Prostate gland (tissue), 2 donors: ENCODE data around the gene ADPRM. TPM values are rescaled to one million over a fixed set of nuclear protein-coding genes. Genes with fewer than 3 reads are reported as not detected.

ENCODE experiments used
- DNase-seq: peaks from one replicate; pipeline ENCODE4 v3.0.0-alpha.2; 2019; ENCODE audit warnings: low spot score
- H3K27ac ChIP-seq, 2 donors: fragments of 200-600 bp; sonication (generic); 2 replicates each; pipeline ENCODE4 v1.5.1; 2017 to 2019
- H3K27me3 ChIP-seq: fragments of 200-600 bp; sonication (generic); replicated peaks from 2 replicates; pipeline ENCODE4 v1.5.1; 2019; ENCODE audit not compliant: insufficient read depth
- H3K36me3 ChIP-seq, 2 donors: fragments of 200-600 bp; sonication (generic); 1 replicate in 1 of 2; 2 replicates in 1 of 2; pipeline versions ENCODE4 v1.5.1 to v1.8.1; 2017 to 2019
- H3K4me1 ChIP-seq: fragments of 200-600 bp; sonication (generic); replicated peaks from 2 replicates; pipeline ENCODE4 v1.5.1; 2019
- H3K4me3 ChIP-seq, 2 donors: fragments of 200-600 bp; sonication (generic); 2 replicates each; pipeline ENCODE4 v1.5.1; 2017 to 2019
- H3K9me3 ChIP-seq: fragments of 200-600 bp; sonication (generic); 2 replicates; pipeline ENCODE4 v1.5.1; 2017
- POLR2A ChIP-seq: fragments of 450-650 bp; IDR thresholded peaks from one replicate; pipeline ENCODE4 v1.6.1; 2016; ENCODE audit warnings: antibody characterized with exemption, mild to moderate bottlenecking
- POLR2AphosphoS5 ChIP-seq: sonication (generic); formaldehyde crosslinking; IDR thresholded peaks from one replicate; pipeline ENCODE4 v1.6.1; 2017; ENCODE audit warnings: antibody characterized with exemption
- WGBS: methylation state at CpG from one replicate; pipeline ENCODE4 v1.1.5; 2018; 5-methylcytosine and 5-hydroxymethylcytosine counted together
- intact Hi-C: fragments of 100-400 bp; cut with DNase I; formaldehyde crosslinking; loops from one replicate; pipeline ENCODE4 v1.14.2; 2022
- total RNA-seq, 2 donors: library from RNA; depleted of rRNA; stranded (reverse); fragments of >200 nt; gene quantifications; one replicate each; pipeline ENCODE4 v1.1.0, GENCODE V29; 2016
- TF ChIP-seq, protein P1 (sequence below), 4 experiments: fragments of 200-600 bp in 2 of 4; fragments of 450-650 bp in 2 of 4; sonication (generic) in 2 of 4; IDR thresholded peaks; 1 replicate in 3 of 4; 2 replicates in 1 of 4; pipeline ENCODE4 v1.5.1; 2016 to 2019; ENCODE audit warnings: antibody characterized with exemption in 4 of 4, mild to moderate bottlenecking in 2 of 4, moderate library complexity in 2 of 4

ADPRM gene
- total RNA-seq, 2 donors from 2014 or later, result 9.7 to 23.1 TPM

DNA sequence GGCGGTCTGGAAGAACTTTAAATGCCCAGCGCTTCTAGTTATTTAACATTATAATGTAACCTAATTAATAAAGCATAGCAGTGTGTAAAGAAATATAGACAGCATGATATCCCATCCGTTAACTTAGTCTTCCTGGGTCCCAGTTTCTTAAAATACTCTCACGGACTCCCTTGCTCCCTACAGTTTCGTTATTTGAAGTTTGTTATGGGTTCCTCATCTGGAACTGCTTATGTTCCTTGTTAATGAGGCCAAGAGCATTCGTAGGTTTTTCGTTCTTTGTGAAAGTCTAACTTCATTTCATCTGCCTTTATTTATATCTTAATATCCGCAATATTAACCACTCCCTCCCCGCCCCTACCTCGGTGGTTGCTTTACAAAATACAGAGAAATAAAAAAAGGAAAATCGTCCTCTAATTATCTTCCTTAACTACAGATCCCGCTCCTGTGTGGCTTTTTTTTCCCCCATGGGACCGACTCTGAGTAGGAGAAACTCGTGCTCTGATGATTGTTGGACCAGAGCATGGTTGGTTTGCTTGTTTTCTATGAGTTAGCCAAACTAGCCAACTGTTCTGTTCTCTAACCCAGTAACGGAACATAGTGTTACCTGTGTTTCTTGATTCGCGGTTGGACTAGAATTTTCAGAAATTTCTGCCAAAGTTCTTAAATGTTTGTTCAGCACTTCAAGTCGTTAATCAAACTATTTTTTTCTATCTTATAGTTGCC is 863 bp downstream of the ADPRM start:
- H3K27me3 ChIP-seq, result no peaks in the 10 kb centered on the region
- H3K4me3 ChIP-seq, result peak overlapping the region; percentile 74 to 84
- peaks cover 0 to 3% of the 10 kb centered on the region in 2 donors for H3K36me3 ChIP-seq
- intact Hi-C loops, result loop anchor here (2.0 kb wide), 1 partner anchor 33 kb away; the partner anchor contains the start of gene TMEM220
- 7% methylated on average over 18 of the region's 18 CpGs for WGBS
- peak overlapping the region; percentile 94 to 98 for H3K27ac ChIP-seq
- H3K9me3 ChIP-seq, result no peaks in the 10 kb centered on the region
- H3K4me1 ChIP-seq, result peaks cover 3% of the 10 kb centered on the region
- TF ChIP-seq POLR2AphosphoS5 (peak; percentile 79), POLR2A (no peak)
- peak; percentile 51 for DNase-seq

DNA sequence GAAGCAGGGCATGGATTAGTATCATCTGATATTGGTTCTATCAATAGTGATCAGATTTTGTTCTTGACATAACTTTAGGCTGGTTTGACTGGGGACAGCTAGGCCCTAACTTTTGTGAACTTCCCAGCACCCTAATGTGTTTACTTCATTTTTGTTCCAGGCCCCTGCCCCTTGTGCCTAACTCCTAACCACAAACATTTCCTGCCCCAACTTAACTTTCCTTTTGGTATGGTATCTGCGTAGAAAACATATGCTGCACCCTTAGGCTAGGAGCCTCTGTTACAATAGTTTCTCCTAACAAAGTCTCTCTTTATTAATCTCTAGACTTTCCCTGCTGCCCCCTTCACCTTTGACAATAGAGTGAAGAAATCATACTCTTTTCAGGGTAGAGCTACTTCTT is 2.5 kb downstream of the ADPRM start:
- TF ChIP-seq, protein P1, sequence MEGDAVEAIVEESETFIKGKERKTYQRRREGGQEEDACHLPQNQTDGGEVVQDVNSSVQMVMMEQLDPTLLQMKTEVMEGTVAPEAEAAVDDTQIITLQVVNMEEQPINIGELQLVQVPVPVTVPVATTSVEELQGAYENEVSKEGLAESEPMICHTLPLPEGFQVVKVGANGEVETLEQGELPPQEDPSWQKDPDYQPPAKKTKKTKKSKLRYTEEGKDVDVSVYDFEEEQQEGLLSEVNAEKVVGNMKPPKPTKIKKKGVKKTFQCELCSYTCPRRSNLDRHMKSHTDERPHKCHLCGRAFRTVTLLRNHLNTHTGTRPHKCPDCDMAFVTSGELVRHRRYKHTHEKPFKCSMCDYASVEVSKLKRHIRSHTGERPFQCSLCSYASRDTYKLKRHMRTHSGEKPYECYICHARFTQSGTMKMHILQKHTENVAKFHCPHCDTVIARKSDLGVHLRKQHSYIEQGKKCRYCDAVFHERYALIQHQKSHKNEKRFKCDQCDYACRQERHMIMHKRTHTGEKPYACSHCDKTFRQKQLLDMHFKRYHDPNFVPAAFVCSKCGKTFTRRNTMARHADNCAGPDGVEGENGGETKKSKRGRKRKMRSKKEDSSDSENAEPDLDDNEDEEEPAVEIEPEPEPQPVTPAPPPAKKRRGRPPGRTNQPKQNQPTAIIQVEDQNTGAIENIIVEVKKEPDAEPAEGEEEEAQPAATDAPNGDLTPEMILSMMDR (IDR thresholded peaks at IDR 0.05), result no peak
- no peak for TF ChIP-seq POLR2A
- TF ChIP-seq POLR2AphosphoS5, result no peak
- intact Hi-C loops, result loop anchor here (2.0 kb wide), 1 partner anchor 31 kb away; the partner anchor contains the start of gene TMEM220
- Histone ChIP-seq H3K4me3 (no peak overlapping the region), H3K36me3 (peaks cover 0 to 3% of the 10 kb centered on the region in 2 donors), H3K27me3 (no peaks in the 10 kb centered on the region), H3K4me1 (peaks cover 3% of the 10 kb centered on the region), H3K9me3 (no peaks in the 10 kb centered on the region), H3K27ac (peak overlapping the region in 1 of 2 donors; percentile 32)
- 93% methylated on average over 1 of the region's 1 CpG for WGBS
- DNase-seq, result no peak

DNA sequence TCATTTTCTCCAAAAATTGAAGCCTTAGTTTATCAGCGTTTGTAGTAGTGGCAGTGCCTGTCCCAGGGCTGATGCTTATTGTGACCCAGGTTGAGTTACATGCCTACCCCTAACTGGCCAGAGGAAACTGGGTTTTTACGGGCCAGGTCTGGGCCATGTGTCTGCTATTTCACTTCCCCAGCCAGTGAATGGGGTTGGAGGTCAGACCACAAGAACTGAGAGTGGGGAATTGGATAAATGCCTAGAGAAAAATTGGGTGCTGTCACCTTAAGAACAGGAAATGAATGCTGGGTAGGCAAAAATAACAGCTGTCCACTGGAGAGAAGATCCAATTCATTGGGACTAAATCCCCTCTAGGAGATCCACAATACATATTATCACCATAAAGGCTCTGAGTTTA is 5.2 kb downstream of the ADPRM start:
- peaks cover 0 to 3% of the 10 kb centered on the region in 2 donors for H3K36me3 ChIP-seq
- peaks cover 3% of the 10 kb centered on the region for H3K4me1 ChIP-seq
- no peaks in the 10 kb centered on the region for H3K27me3 ChIP-seq
- intact Hi-C loops, result no loop called here
- TF ChIP-seq POLR2A (no peak), POLR2AphosphoS5 (no peak)
- TF ChIP-seq, protein P1 (IDR thresholded peaks at IDR 0.05), result no peak
- H3K27ac ChIP-seq, result no peak overlapping the region
- no peak overlapping the region for H3K4me3 ChIP-seq
- 77% methylated on average over 2 of the region's 2 CpGs for WGBS
- no peaks in the 10 kb centered on the region for H3K9me3 ChIP-seq
- no peak for DNase-seq

DNA sequence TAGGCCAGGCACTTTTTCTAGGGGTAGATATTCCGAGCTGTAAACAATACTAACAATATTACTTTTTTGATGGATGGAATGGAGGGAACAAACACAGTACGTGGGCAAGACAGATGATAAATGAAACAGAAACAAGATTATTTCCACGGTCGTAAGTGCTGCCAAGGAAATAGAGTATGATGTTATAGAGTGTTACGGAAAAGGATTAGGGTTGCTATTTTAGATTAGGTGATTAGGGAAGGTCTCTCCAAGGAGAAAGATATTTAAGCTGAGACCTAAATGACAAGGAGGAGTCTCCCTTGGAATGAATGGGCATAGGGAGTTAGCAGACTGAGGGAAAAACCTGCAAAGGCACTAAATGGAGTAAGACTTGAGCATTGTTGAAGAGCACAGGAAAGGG is 8.3 kb downstream of the ADPRM start:
- no peak for TF ChIP-seq POLR2AphosphoS5
- H3K27me3 ChIP-seq, result no peaks in the 10 kb centered on the region
- peaks cover 0 to 3% of the 10 kb centered on the region in 2 donors for H3K36me3 ChIP-seq
- intact Hi-C loops, result no loop called here
- no peak for DNase-seq
- no peaks in the 10 kb centered on the region for H3K9me3 ChIP-seq
- 91% methylated on average over 5 of the region's 5 CpGs for WGBS
- H3K4me1 ChIP-seq, result no peaks in the 10 kb centered on the region
- no peak overlapping the region for H3K4me3 ChIP-seq
- no peak overlapping the region for H3K27ac ChIP-seq

DNA sequence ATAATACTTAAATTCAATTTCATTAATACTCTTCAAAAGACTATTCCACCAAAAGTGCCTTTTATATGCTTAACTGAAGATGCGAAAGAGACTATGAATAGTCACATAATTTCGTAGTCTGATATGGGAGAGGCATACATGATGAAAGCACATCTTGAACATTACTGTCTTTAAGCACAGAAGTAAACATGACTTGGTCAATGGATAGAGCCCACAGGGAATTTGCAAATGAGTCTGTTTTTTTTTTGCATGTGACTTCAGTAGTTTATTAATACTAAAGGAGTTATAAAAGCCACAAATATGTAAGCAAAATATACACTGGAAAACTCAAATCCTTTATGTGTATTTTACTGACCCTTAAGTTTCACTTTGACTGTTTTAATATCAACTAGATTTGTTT is 15.9 kb downstream of the ADPRM start:
- intact Hi-C loops, result no loop called here
- TF ChIP-seq, protein P1 (IDR thresholded peaks at IDR 0.05), result no peak
- TF ChIP-seq POLR2AphosphoS5 (no peak), POLR2A (no peak)
- no peaks in the 10 kb centered on the region for H3K27me3 ChIP-seq
- 90% methylated on average over 2 of the region's 2 CpGs for WGBS
- H3K9me3 ChIP-seq, result no peaks in the 10 kb centered on the region
- no peak for DNase-seq
- no peak overlapping the region for H3K4me3 ChIP-seq
- H3K36me3 ChIP-seq, result peaks cover 0 to 10% of the 10 kb centered on the region in 2 donors
- H3K4me1 ChIP-seq, result no peaks in the 10 kb centered on the region
- no peak overlapping the region for H3K27ac ChIP-seq

DNA sequence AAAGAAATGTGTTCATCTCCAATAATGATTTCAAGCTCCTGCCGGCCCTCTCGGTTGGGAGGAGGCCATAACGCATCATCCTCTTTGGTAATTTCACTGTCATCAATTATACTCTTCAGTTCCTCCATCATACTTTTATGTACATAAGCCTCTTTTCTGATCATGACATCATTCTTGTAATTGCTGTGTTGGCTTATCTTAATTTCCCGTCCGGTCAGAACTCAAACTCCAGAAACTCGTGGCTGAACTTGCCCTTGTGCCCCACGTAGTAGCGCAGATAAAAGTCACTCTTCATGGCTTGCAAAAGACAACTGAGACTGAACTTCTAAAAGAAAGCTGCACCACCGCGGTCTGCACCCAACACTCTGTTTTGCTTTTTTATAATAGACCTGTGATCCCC is 18.8 kb downstream of the ADPRM start:
- no peak for DNase-seq
- H3K27me3 ChIP-seq, result no peaks in the 10 kb centered on the region
- no peaks in the 10 kb centered on the region for H3K9me3 ChIP-seq
- no peaks in the 10 kb centered on the region for H3K4me1 ChIP-seq
- intact Hi-C loops, result no loop called here
- no peak overlapping the region for H3K4me3 ChIP-seq
- TF ChIP-seq, protein P1 (IDR thresholded peaks at IDR 0.05), result no peak
- TF ChIP-seq POLR2A (no peak), POLR2AphosphoS5 (no peak)
- WGBS, result 87% methylated on average over 10 of the region's 10 CpGs
- peaks cover 0 to 8% of the 10 kb centered on the region in 2 donors for H3K36me3 ChIP-seq
- H3K27ac ChIP-seq, result no peak overlapping the region
